DMS153 treated with DMSO at 0.1 percent for 48 hours (cell line): Measurements from ENCODE around the gene EXD3.

Experiments
- DNase-seq: peaks from one replicate; lab custom pipeline; 2025; ENCODE audit not compliant: unreplicated experiment; lab: John Stamatoyannopoulos, UW

The EXD3 gene

GRCh38 chr9:137297966-137298365 is 125.0 kb downstream of the EXD3 start:
- no peak for DNase-seq

DNA sequence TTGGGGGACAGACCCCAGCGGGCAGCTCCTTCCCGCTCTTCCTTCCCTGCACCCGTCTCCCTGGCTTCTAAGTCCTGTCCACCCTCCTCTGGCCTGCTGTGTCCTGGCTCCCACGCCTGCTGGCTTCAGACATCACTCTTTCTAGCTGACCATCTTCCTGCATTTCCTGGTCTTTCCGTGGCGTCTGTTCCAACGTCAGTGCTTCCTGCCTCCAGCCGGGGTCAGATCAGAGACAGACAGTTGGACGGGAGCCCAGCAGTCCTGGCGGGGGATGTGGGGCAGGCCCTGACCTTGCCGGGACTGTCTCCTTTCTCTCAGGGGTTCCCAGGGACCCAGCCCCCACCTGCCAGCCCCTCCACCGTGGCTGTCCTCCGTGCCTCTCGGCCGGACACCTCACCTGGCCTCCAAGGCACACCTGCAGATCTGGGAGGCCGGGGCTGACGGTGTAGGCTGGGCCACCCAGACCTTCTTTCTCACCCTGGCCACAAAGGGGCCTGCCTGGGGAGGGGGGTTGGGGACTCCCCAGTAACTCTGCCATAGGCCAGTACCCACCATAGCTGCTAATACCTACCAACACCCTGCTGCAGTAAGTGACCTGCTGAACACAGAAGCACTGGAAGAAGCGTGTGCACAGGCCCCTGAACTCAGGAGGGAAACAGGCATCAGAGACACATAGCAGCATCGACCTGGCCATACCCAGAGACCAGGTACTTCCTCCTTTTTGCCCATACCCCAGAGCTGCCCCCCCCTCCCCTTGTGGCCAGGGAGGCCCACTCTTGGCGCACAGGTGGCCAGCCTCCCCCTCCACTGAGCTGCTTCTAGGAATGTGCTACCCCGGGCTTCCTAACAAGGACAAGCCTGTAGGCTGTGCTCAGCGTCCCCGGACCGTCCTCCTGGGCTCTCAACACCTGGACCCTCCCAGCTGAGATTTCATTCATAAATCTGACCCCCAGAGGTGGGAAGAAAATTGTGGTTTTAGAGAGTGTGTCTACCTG is 126.0 kb downstream of the EXD3 start:
- DNase-seq: no peak

DNA sequence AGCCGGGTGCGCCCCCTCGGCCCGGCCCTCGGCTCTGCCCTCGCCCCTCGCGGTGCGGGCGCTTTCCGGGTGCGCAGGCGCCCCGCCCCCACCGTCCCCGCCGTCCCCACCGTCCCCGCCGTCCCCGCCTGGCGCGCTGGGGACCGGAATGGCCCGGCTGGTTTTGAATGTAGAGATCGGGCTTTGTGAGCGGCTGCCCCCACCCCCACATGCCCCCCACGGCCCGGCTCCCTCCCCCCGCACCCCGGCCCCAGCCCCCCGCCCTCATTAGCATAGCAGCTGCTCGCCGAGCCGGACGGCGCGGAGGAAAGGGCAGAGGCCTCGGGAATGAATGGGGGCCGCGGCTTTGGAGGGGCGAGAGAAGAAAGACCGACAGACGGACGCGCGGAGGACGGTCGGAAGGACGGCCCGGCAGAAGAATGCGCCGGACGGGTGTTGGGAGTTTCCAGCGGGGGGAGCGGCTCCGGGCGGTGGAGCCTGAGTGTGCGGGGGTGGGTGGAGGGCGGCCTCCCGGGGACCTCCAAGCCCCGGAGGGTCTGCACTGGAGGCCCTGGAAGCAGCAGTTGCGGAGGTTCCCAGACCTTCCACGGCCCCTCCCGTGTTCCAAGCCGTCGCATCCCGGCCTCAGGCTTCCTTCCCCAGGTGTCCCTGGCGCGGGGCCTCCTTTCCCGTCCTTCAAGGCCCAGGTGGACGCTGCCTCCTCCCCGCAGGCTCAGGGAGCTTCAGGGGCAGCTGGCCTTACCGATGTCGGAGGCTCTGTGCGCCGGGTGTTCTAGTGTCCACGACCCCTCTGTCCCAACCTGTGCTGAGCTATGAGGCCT is 126.9 kb downstream of the EXD3 start:
- DNase-seq: no peak

DNA sequence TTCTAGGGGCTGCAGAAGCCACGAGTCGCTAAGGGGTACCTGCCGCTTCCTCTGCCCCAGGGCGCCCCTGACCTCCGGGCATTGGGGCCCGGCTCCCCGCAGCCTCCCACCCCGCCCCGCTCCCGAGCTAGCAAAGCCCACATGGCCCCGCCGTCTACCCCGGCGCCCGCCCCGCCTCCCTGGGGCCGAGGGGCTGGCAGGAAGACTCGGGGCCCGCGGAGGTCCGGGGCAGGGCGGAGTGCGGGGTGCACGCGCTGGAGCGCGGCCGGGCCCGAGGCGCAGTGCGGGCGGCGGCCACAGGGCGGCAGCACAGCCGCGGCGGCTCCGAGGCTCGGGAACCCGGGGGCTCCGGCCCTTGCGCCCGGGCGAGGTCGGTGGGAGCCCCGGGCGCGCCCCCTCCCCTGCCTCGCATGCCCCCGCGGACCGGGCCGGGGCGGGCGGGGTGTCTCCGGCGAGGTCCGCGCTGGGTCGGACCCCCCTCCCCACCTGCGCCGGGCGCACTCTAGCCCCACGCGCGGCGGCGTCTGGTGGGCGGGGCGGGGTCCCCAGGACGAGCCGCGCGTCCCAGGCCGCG is 127.6 kb downstream of the EXD3 start:
- DNase-seq: no peak

DNA sequence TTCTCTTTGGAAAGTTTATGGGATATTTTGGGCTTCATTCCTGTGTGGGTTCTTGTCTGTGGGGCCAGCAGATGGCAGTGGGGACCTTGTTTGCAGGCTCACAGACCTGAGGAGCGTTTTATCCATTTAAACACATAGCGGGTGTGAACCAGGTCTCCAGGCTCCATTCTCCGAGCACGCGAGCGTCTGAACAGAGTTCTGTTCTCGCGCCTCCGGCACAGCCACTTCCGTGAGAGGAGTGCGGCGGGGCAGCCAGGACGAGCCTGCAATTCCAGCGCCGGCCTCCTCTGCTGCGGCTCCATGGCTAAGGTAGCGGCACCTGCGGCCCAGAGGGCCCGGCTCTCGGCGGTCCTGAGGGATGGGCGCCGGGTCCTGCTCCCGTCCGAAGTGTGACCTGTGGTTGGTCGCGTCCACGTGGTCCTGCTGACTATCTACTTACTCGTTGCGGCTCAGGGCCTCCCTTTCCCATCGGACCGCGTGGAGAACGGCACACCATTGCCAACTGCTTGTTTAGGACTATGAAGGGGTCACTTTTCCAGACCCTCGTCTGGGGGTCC is 128.2 kb downstream of the EXD3 start:
- no peak for DNase-seq

DNA sequence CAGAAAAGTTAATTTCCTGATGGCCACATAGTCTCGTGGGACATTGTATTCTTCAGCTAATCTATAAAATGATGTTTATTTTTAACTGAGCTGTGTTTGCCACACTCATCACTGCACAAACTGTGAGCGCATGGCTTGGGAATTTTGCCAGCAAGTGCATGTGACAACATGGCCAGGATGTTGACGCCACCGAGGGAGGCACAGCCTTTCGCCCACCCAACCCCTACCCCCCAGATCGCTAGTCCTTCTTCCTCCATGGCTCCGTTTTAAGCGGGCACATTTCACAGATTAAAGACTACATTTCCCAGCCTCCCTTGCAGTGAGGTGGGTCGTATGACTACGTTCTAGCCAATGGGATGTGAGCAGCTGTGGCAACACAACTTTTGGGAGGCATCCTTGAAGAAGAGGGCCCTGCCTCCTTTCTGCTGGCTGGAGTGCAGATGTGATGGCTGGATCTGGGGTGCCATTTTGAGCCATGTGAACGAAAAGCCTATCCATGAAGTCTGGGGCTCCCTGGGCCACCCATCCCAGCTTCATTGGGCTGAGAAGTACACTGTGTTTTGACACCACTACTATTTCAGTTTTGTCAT is 128.8 kb downstream of the EXD3 start:
- DNase-seq: peak; percentile 49

DNA sequence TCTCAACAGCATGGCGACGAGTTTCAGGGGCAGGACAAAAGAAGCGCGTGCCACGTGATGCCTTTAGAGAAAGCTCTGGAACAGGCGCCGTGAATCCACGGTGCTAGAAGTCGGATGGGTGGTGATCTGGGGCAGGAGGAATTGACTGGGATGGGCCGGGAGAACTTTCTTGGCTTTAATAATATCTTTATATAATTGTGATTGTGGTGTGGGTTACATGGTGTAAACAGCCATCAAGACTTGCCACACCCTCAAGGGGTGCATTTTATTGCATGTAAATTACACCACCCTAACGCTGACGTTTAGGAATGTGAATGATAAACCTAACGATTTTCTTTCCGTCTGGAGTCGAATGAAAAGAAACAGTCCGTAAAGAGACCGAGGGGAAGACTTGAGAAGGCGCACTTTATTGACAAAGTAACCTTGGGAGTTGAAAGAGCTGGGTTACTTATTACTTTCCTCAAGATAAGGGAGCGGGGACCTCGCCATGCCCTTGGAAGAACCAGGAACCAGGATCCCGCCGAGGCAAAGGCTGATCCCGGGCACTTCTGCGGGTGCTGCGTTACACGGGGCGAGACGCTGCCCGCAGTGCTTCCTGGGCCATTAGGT is 129.4 kb downstream of the EXD3 start:
- no peak for DNase-seq

GRCh38 chr9:137293094-137293481 is 129.9 kb downstream of the EXD3 start:
- DNase-seq: no peak

- DNase-seq: peak; percentile 39
These were observed 136.0 kb downstream of the EXD3 start for GRCh38 chr9:137286975-137287383.

DNA sequence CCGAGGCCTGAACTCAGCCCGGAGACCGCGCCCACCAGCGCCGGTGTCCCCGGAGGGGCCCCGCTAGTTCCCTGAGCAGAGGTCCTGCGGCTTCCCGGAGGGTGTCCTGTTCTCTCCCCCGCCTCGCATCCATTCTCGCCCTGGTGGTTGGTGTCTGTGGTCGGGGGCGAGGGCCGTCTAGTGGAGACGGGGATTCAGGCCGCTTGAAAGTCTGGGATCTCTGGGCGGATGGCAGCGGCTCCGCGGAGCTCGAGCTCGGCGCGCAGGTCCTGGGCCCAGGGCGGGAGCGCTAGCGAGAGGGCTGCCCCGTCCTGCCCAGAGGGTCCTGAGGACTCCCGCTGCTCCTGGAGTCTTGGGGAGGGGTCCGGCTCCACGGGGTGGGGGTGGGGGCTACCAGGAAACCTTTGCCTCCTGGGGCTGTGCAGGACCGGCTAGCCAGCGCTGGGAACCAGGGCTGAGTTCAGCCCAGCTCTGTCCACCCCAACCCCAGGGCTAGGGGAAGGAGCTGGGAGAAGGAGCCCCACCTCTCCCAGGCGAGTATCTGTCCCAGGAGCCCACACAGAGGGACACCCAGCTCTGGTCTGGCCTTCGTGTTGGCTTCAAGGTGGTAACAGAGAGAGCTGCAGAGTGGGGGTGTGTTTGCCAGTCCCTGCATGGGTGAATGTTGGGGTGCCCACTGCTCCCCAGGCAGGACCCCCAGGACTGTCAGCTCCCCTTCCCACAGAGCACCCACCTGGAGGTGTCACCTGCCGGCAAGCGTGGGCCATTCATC is 141.4 kb downstream of the EXD3 start:
- DNase-seq: no peak

- no peak for DNase-seq
These were observed 142.3 kb downstream of the EXD3 start for GRCh38 chr9:137280474-137281344.

GRCh38 chr9:137279741-137280473 is 143.1 kb downstream of the EXD3 start:
- DNase-seq: no peak

- no peak for DNase-seq
These were observed 143.9 kb downstream of the EXD3 start for GRCh38 chr9:137278721-137279711.

DNA sequence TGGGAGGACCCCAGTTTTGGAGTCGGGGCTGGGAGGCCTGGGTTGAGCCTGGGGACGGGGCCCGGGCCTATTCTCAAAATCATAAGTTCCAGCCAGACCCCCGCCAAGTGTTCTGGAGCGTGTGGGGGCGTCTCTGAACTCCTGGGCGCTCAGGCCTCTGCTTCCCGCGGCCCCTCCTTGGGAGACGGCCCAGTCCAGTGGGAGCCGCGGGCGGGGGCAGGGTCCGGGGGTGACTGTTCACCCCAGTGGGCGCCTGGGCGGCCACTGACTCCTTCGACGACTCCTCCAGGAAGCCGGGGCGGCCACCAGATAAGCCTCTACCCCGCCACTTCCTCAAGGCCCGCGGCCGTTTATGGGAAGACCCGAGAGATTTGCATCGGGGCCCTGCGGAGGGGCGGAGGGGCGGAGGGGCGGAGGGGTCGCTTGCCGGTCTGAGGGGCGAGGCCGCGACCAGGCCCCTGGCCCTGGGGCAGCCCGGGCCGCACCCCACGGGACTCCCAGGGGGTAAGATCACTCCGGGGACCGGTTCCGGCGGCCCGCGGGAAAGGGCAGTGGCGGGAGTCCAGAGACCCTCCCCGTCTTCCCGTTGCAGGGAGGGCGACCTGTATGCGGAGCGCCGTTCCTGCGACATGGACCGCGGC is 144.8 kb downstream of the EXD3 start:
- no peak for DNase-seq

GRCh38 chr9:137277329-137278041 is 145.5 kb downstream of the EXD3 start, which contains the start of gene TOR4A:
Gene TOR4A (plus strand): TSS chr9:137277726. CDS start chr9:137278690, 964 bp downstream.
- no peak for DNase-seq
